ENCODE results near the gene SEC14L2. TPM values are rescaled to one million over a fixed set of nuclear protein-coding genes. Genes with fewer than 3 reads are reported as not detected.
"Not testable (repeated sequence)": the region's sequence is repeated elsewhere in the genome, so short reads cannot be mapped to it uniquely, and the experiment has no call there.

Gene SEC14L2
- total and polyA plus RNA-seq, 2 of the 8 experiments (the other 6 are each of a cell fraction or from before 2014, with no cell fraction given), result 2.8 to 3.2 TPM

GRCh38 chr22:30451488-30451887 is 54.7 kb downstream of the SEC14L2 start:
- H3K79me1 ChIP-seq (ENCODE audit: low read depth, low read length); H2BK20ac ChIP-seq (ENCODE audit: low read length); H3K4me2 ChIP-seq (ENCODE audit: insufficient read depth in 1 of 2, low read depth in 2 of 2, low read length in 2 of 2); H3K23ac ChIP-seq (ENCODE audit: insufficient read length); H4K5ac ChIP-seq (ENCODE audit: insufficient read length, low read depth, low read length); H3K4ac ChIP-seq (replicated peaks; ENCODE audit: insufficient read length, low read depth, low read length); H4K8ac ChIP-seq (ENCODE audit: extremely low read depth, insufficient read depth, low read length); FAIRE-seq; H3K4me1 ChIP-seq (replicated peaks in 1 of 4; ENCODE audit: control insufficient read depth in 3 of 4, insufficient read depth in 4 of 4, low read length in 3 of 4); H2BK5ac ChIP-seq (ENCODE audit: low read depth, low read length); H2AFZ ChIP-seq (ENCODE audit: low read length); H3K27ac ChIP-seq (ENCODE audit: low read depth, low read length); H2BK15ac ChIP-seq (ENCODE audit: low read length); H3K56ac ChIP-seq (replicated peaks; ENCODE audit: insufficient read length, low read depth, low read length); H4K20me1 ChIP-seq (replicated peaks in 1 of 2; ENCODE audit: control insufficient read depth in 1 of 2, insufficient read depth in 2 of 2, low read length in 2 of 2); H2BK12ac ChIP-seq (ENCODE audit: low read depth, low read length); H3K27me3 ChIP-seq (replicated peaks in 1 of 4; ENCODE audit: control insufficient read depth in 3 of 4, extremely low read depth in 1 of 4, insufficient read depth in 3 of 4, low read length in 3 of 4); H3K4me3 ChIP-seq (ENCODE audit: extremely low read depth in 1 of 4, insufficient read depth in 2 of 4, low read depth in 3 of 4, low read length in 4 of 4); H3K18ac ChIP-seq (ENCODE audit: extremely low read depth, low read length); DNase-seq (ENCODE audit: low read depth in 1 of 2, low spot score in 2 of 2); H3K79me2 ChIP-seq (ENCODE audit: control insufficient read depth in 1 of 2, insufficient read depth in 2 of 2, low read length in 2 of 2); H3K36me3 ChIP-seq (ENCODE audit: control insufficient read depth in 2 of 4, insufficient read depth in 4 of 4, low read length in 3 of 4); H2AK5ac ChIP-seq (ENCODE audit: low read depth, low read length); H3K23me2 ChIP-seq (ENCODE audit: low read depth, low read length); H3K9ac ChIP-seq (replicated peaks in 1 of 4; ENCODE audit: extremely low read depth in 1 of 4, low read depth in 3 of 4, low read length in 3 of 4); H4K91ac ChIP-seq (replicated peaks; ENCODE audit: insufficient read length, low read length); H3K9me3 ChIP-seq (ENCODE audit: insufficient read depth in 2 of 2, low read depth in 1 of 2, low read length in 1 of 2); H2BK120ac ChIP-seq (replicated peaks; ENCODE audit: low read depth, low read length); H3K14ac ChIP-seq (ENCODE audit: insufficient read length): not testable (repeated sequence)
- ChIA-PET CTCF (ENCODE audit: partially characterized antibody) (interaction anchor here (1.1 to 1.8 kb wide), 3 partner anchors 10 to 69 kb away, joined by 3 to 6 read pairs (median 4); no protein-coding TSS in a partner anchor), POLR2A (ENCODE audit: partially characterized antibody) (interaction anchor here (1.2 kb wide), 2 partner anchors 13 to 27 kb away, joined by 3 read pairs; no protein-coding TSS in a partner anchor)
- 96% methylated on average over 9 of the region's 9 CpGs; no CpG with 5 or more reads in 1 of the 2 experiments for WGBS, 2 experiments (ENCODE audit: extremely low coverage in 1 of 2, insufficient coverage in 1 of 2, insufficient read length in 1 of 2, insufficient replicate concordance in 2 of 2, low coverage in 1 of 2, low lambda C conversion rate in 2 of 2, missing lambda C conversion rate in 1 of 2)
